Stimulated activated CD8-positive, alpha-beta memory T cell treated with anti-CD3 and anti-CD28 coated beads, Interleukin-15, amount 100 ng/mL, for 48 hours (primary cell): ENCODE results near the gene MTFR2.
"Not testable (repeated sequence)": the region's sequence is repeated elsewhere in the genome, so short reads cannot be mapped to it uniquely, and the experiment has no call there.

Experiments
- DNase-seq, 2 donors: peaks; one replicate each; pipeline ENCODE4 v3.0.0-alpha.2; 2020; ENCODE audit warnings: low read depth in 2 of 2

MTFR2 gene

DNA sequence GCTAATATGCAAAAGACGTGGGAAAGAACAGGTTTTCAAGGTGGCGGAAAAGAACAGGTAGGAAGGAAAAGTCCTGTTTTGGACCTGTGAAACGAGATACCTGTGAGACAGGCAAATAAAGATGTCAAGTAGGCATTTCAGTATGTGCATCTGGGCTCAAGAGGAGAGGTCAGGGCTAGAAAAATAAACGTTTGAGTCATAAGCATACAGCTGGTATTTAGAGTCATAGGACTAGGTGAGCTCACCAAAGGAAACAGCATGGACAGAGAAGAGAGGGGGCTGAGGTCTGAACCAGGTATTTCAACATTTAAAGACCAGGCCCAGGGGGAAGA lies 14.9 kb downstream of the MTFR2 start:
- DNase-seq: no peak

- DNase-seq: no peak
Observed at GRCh38 chr6:136232701-136233100, 17.4 kb downstream of the MTFR2 start.

- no peak for DNase-seq
Observed at GRCh38 chr6:136230219-136230853, 19.8 kb downstream of the MTFR2 start.

- DNase-seq: no peak
Observed at GRCh38 chr6:136228814-136229213, 21.3 kb downstream of the MTFR2 start.

DNA sequence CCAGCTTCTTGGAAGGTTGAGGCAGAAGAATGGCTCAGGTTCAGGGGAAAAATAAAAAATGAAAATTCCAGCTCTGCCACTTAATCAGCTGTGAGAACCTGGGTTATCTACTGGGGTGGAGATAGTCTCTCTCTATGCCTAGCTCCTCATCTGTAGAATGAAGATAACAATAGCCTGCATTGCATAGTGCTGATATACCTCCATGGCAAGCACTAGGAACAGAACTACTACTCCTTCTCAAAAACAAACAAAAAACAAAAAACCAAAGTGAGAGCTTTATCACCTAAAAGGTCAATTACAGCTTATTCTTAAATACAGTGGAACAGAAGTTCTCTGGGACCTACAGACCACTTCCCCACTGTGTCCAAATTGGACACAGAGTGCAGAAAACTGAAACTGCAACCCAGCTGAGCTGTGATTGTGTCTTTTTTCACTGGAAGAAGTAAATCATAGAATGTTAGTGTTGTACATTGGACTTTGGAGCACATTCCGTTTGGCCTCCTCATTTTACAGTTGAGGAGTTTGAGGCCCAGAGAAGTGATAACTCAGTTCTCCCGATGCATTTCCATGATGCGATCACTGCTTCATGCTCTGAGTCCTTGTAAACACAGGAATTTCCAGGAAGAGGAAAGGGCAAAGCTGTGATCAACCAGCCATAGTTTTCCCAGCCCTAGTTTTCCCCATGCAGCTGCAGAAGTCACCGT lies 23.3 kb downstream of the MTFR2 start:
- no peak for DNase-seq

- DNase-seq: no peak
Observed at GRCh38 chr6:136226027-136226673, 24.0 kb downstream of the MTFR2 start.

GRCh38 chr6:136225496-136225895 lies 24.6 kb downstream of the MTFR2 start:
- DNase-seq: peak in 1 of 2 donors; percentile 14

DNA sequence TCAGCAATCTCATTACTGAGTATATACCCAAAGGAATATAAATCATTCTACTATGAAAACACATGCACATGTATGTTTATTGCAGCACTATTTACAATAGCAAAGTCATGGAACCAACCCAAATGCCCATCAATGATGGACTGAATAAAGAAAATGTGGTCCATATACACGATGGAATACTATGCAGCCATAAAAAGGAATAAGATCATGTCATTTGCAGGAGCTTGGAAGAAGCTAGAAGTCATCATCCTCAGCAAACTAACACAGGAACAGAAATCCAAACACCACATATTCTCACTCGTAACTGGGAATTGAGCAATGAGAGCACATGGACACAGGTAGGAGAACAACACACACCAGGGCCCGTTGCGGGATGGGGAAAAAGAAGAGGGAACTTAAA lies 25.1 kb downstream of the MTFR2 start:
- not testable (repeated sequence) for DNase-seq

- no peak for DNase-seq
Observed at GRCh38 chr6:136216503-136217401, 33.4 kb downstream of the MTFR2 start.

DNA sequence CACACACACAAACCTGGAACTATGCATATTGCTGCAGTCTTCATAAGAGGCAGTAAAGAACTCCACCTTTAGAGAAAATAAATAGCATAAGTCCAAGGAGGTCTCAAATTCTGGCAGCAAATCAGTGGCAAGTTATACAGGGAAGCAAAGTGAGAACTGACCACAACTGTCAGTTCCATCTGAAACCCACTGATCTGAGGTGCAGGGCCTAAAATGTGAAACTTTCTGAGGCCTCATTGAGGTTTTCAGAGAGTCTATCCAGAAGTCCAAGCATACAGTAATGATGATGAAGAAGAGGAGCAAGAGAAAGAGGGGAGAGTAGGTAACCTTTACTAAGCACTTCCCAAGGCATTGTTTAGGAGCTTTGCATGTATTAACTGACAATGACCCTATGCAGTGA lies 36.3 kb downstream of the MTFR2 start:
- DNase-seq: no peak

DNA sequence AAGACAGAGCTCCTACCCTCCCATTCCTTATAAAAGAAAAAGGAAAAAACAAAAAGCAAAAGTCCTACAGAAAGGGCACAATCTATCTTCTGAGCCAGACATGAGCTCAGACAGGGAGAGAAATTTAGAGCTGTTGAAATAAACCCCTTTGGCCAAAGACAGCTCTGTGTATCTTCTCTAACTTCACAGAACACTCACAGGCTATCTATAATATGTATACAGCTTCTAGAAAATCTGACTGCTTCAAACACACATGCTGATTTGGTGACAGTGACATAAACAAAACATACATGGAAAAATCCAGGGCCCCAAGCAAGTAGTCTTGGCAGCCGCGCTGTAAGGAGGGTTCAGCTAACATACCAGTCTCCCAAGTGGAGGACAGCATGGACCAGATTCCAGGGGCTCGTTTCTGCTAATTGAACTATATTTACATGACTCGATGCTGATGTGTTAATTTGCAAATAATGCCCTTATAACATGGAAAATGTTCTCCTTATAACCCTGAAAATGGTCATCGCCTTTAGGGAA lies 37.0 kb downstream of the MTFR2 start:
- no peak for DNase-seq

DNA sequence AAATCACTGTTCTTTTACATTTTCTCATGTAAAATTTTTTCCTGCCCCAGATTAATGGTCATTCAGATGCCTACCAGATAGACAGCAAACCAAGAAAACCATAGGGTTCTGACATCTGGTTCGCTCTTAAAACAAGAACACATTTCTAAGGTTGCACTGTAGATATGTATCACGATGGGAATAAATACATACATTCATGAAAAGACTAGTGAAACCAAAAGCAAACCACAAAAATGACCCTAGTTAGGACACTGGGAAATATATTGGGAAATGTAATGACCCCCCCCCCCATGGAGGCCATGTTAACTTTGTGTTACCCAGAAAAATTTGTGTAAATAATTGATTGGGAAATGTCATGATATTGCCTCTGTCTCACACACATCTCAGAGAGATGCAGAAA lies 37.5 kb downstream of the MTFR2 start:
- no peak for DNase-seq

GRCh38 chr6:136210398-136211165 lies 39.5 kb downstream of the MTFR2 start:
- DNase-seq: no peak

DNA sequence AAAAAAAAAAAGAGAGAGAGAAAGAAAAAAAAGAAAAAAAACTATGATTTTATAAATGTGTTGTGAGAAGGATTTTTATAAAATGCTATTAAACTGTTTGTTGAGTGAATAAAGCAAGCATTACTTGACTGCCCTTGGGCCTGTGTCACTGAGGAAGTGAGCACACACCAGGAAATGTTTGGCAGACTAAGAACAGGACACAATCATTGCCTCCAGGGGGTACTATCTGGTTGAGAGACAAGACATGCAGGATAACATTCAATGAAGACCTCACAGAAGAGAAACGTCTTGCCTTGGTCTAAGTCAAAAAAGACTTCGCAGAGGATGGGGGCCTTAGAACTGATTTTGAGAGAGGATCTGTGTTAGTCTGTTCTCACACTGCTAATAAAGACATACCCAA lies 40.6 kb downstream of the MTFR2 start:
- no peak for DNase-seq

GRCh38 chr6:136208783-136209182 lies 41.3 kb downstream of the MTFR2 start:
- DNase-seq: no peak

GRCh38 chr6:136201732-136202131 lies 48.4 kb downstream of the MTFR2 start:
- no peak for DNase-seq

GRCh38 chr6:136192902-136193301 lies 57.2 kb downstream of the MTFR2 start:
- DNase-seq: no peak

GRCh38 chr6:136191606-136192312 lies 58.4 kb downstream of the MTFR2 start:
- no peak for DNase-seq

GRCh38 chr6:136189104-136189503 lies 61.0 kb downstream of the MTFR2 start:
- no peak for DNase-seq

GRCh38 chr6:136188486-136188885 lies 61.6 kb downstream of the MTFR2 start:
- DNase-seq: no peak

DNA sequence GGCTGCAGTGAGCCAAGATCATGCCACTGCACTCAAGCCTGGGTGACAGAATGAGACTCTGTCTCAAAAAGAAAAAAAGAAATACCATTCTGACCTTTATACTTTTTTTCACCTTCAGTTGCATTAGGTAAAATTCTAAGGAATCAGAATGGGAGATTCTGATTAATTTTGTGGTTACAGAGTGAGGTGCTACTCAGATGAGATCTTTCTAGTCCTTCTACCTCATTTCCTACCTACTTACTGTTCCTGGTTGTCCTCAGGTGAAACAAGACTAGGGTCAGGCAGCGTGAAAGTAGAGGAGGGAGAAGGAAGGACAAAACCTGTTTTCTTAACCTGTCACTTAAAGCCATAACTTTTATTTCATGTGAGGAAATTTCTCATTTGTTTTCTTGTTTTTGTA lies 63.7 kb downstream of the MTFR2 start:
- no peak for DNase-seq
